HG03196 (cell line): ENCODE measurements around the gene ZSCAN10.

ENCODE experiments used
- ATAC-seq: cut with Tn5 transposase; IDR thresholded peaks from one replicate; pipeline ENCODE4 v1.9.1; 2021; ENCODE audit not compliant: unreplicated experiment

ZSCAN10 gene

GRCh38 chr16:3134338-3135125, 35.4 kb upstream of the ZSCAN10 start, which contains the start of gene ZNF213:
Gene ZNF213, plus strand, starts transcription at chr16:3135029. Its CDS starts 2,252 bp downstream, at chr16:3137281.
- ATAC-seq, result peak; percentile 88

DNA sequence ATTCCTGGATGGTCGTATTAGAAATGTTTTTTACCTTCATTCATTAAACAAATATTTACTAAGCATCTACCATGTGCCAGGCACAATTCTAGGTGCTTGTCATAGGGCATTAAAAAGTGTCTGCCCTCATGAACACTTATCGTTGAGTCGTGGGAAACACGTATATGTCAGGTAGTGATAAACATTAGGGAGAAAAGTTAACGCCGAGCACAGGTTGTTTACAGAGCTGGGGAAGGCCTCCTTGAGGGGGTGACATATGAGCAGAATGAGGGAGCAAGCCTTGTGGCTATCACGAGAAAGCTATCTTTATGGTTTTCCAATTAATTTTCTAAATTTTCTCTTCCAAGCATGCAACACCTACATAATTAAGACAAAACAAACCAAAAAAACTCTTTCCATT, 34.8 kb upstream of the ZSCAN10 start:
- no peak for ATAC-seq

DNA sequence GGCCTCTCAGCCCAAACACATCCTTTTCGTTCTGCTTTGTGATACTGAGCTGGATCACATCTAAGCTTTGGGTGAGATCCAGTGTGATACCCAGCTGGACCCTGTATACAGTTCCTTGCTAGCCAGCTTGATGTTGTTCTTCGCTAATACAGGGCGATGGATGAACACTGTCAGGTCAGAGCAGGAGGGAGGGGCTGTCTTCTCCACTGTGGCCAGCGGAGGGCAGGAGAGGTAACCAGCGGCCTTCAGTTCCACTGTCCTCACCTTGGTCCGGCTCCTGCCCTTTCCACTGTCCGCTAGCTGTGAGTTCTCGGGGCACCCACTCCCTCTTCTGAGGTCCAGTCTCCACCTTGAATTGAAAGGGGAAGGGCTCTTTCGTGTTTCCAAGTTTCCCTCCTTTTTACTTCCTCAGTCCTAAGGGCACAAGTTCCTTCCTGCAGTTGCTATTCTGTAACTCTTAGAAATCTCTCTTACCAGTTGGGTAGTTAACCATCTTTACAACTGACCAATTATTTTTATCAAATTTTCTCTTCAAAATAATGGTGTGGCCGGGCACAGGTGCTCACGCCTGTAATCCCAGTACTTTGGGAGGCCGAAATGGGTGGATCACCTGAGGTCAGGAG, 32.8 kb upstream of the ZSCAN10 start:
- ATAC-seq, result no peak

DNA sequence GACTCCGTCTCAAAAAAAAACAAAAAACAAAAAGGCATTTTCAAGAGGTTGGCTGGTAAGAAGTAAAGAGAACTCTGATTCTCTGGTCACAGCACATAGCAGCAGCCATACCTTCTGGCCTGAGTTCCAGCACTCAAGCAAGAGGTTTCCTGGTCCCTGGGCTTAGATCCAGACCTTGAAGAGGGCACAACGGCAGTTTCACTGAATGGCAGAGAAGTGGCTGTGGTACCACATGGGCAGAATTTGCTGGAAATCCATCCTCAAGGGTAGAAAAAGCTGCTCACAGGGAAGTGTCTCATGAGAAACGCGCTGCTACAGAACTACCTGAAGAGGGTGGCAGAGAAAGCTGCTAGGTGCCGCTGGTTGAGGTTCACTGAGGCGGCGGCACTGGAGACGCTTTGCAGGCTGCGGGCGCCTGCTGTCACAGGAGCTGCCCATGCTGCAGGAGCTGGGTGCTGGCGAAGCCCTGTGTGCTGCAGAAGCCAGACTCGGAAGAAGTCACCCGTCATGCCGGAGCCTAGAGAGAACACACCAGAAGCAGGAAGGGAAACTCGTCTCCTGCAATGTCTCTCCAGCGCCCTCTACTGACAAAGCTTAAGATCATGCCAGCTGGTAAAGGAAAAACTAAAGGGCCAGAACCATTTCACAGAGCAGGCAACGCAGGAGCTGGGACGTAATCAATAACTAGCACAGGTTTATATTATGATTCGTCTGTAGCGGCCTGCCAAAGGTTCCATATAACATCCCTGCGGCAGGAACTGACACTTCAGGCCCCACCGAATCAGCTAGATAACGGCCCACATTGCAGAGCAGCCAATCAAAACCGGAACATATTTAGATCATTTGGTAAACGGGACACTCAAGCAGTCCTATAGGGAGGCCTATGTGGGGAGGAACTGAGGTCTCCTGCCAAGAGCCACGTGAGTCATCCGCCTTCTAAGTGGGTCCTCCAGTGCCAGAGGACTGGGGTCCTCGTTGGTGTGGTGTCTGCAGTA, 30.3 kb upstream of the ZSCAN10 start:
- ATAC-seq, result no peak

DNA sequence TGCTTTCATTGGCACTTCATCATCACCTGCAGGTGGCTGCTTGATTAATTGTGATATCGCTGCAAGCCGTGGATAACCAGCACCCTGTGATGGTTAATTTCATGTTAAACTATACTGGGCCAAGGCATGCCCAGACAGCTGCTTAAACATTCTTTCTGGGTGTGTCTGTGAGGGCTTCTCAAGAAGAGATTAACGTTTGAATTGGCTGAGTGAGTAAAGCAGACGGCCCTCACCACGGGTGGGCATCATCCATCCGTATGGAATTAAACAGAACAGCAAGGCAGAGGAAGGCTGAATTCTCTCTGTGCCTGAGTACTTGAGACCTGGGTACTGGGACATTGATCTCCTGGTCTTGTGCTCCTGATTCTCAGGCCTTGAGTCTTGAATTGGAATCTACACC, 28.7 kb upstream of the ZSCAN10 start:
- no peak for ATAC-seq

DNA sequence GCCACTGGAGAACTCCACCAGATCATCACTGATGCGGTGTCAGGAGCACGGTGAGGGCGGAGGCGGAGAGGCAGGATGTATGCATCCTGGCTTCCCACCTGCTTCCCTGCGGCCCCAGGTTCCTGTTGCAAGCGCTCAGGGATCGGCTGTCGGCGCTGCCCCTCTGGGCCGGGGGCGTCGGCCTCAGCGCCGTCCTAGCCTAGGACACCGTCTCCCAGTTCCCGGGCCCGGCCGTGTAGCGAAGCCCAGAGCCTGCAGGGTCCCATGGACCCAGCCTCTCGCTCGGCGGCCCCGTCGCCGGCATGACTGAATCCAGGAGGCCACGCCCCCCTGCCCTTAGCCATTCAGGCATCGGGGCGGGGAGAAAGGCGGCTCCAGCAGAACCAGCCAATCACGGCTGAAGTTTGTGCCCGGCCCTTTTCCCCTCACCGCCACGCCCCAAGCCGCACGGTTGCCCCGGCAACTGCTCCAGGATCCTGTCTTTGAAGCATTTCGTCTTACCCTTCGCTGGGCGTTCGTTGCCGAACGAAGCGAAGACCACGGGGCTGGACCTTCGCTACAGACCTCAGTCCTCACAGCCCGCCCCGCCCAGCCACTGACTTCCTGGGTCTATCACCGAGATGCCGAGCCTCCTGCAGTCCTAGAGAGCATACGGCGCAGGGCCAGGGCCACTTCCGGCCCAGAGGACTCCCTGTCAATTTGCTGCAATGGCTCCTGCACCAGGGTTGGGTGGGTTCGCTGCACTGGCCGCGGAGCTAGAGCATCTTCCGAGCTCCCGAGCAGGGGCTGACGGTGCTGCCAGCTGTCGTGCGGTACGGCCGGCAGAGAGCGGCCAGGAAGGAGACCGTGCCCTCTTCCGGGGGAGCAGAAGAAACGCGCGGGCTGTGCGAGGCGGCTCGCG, 25.1 kb upstream of the ZSCAN10 start:
- peak; percentile 77 for ATAC-seq

DNA sequence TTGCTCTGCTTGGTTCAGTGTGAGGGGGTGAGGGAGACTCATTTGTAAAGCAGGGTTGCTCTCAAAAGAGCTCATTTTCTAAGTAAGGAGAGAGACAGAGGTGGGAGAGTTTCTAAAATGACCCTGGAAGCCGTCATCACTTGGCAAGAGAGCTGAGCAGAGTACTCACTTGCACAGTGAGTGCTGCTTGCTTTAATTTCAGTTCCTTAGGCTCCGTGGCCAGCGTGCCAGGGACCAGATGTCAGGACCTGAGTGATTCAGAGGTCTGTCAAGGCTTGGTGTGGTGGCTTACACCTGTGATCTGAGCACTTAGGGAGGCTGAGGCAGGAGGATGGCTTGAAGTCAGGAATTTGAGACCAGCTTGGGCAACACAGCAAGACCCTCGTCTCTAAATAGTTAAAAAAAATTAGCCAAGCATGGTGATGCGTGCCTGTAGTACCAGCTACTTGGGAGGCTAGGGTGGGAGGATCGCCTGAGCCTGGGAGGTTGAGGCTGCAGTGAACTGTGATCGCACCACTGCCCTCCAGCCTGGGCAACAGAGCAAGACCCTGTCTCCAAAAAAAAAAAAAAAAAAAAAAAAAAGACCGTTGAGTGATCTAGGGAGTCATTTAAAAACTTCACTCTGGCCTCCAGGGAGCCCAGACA, 24.0 kb upstream of the ZSCAN10 start:
- ATAC-seq, result no peak

DNA sequence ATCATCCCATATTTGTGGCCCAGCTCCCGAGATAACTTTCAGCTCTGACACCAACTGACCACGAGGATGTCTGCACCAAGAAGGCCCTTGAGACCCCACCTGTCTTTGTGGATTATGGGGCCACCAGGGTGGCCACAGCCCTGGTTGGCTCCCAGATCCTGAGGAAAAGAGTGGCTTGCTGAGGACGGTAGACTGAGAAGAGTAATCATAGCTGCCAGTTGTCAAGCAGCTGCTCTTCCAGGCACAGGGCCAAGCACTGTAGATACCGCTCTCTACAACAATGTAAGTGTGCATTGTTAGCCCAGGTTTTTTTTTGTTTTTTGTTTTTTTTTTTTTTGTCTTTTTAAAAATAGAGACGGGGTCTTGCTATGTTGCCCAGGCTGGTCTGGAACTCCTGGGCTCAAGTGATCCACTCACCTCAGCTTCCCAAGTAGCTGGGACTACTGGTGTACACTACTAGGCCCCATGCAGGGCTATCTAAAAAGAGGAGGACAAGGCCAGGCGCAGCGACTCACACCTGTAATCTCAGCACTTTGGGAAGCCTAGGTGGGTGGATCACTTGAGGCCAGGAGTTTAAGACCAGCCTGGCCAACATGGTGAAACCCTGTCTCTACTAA, 22.9 kb upstream of the ZSCAN10 start:
- no peak for ATAC-seq

DNA sequence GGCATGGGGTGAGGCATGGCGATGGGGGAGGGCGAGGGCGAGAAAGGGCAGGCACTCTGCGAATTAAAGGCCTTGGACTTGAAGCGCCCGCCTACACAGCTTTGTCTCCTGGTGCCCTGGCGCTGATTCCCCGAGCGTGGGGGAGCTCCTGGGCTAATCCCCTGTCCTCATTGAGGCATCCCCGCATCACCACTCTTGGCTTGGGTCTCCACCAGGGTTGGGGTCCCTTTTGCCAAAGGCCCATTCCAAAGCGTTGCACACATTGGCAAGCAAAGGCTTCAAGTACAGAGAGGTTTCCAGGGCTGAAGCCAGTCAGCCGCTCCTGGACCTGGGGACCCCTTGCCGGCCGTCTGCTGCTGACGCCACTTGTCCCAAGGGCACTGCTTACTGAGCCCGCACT, 21.3 kb upstream of the ZSCAN10 start:
- no peak for ATAC-seq

- ATAC-seq, result no peak
These were observed 20.8 kb upstream of the ZSCAN10 start for GRCh38 chr16:3119701-3120408.

DNA sequence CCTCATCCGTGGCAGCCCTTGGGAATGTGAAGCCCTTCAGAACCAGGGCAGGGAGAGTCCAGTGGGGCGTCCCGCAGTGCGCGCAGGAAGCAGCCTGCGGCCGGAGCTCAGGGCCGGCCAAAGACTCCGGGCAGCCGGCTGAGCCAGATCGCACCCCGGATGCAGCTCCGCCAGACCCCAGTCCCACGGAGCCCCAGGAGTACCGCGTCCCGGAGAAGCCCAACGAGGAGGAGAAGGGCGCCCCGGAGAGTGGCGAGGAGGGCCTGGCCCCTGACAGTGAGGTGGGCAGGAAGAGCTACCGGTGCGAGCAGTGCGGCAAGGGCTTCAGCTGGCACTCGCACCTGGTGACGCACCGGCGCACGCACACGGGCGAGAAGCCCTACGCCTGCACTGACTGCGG, 20.2 kb upstream of the ZSCAN10 start:
- ATAC-seq, result no peak

DNA sequence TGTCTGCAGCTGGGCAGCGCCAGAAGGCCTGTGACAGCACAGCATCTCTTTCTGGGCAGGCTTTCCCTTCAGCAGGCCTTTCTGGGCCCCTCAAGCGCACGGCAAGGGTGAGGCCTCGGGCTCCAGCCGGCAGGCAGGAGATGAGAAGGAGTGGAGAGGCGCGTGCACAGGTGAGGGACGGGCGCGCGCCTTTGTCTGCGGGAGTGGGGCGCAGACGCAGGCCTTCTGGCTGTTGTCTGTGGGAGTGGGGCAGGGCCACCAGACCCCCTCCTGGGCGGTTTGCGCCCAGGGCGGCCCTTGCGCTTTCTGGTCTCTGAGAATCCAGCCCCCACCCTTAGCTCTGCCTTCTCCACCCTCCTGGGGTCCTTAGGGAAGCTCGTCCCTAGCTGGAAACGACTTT, 19.8 kb upstream of the ZSCAN10 start:
- no peak for ATAC-seq

- ATAC-seq, result no peak
These were observed 19.2 kb upstream of the ZSCAN10 start for GRCh38 chr16:3118204-3118790.

DNA sequence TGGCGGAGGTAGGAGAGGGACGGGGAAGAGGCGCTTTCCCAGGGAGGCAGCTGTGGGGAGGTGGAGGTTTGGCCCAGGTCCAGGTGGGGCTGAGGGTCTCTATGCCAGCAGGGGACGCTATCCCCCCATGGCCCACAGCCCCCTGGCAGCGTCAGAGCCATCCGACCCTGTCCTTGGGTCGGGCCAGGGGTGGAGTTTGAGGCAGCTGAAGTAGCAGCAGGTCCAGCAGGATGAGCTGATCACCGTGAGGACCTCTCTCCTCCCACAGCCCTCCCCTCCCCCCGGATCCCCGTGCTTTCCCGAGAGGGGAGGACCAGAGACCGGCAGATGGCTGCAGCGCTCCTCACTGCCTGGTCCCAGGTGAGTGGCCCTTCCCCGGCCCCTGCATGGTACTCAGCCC, 16.5 kb upstream of the ZSCAN10 start:
- ATAC-seq, result no peak

DNA sequence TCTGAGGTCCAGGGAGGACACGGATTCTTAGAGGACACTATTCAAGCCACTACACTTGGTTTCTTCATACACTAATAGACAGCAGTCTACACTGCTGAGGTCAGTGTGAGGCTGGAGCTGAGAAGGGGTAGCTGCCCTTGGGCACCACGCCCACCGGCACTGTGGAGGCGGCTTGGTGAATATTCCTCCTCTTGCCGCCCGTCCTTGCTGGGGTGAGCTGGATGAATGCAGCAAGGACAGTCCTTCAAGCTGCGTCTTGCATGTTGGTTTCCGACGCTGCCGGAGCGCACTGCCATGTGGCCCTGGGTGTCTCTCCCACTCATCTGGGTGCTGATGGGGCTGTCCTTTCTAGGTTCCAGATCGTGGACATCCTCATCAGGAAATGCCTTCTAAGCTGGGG, 15.9 kb upstream of the ZSCAN10 start:
- ATAC-seq, result no peak

DNA sequence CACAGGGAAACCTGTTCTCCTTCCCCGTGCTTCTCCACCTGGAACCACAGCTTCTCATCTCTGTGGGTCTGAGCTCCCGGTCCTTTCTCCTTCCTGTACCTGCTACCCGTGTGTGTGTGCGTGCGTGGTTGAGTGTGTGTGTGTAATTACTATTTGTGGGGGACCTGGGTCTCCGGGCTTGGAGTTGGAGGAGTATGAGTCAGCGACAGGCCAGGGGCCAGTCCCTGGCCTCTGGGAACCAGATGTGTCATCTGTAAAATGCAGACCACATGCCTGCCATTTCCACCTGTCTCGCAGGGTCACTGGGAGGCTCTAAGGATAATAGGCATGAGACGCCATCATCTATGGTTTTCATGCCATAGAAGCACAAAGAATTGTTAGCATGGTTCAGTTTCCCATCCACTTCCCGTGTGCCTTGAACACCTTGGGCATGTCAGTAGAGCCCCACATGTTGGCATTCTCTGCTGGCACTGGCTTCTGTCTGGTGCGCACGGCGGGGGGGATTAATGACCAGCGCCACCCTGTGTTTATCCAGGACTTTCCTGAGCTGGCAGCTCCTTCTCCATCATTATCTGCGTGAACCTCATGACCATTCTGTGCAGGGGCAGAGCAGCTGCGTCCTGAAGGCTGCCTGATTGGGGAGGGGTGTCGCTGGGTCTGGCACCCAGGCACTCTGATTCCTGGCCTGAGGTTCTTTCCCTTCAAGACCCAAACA, 14.8 kb upstream of the ZSCAN10 start:
- no peak for ATAC-seq

DNA sequence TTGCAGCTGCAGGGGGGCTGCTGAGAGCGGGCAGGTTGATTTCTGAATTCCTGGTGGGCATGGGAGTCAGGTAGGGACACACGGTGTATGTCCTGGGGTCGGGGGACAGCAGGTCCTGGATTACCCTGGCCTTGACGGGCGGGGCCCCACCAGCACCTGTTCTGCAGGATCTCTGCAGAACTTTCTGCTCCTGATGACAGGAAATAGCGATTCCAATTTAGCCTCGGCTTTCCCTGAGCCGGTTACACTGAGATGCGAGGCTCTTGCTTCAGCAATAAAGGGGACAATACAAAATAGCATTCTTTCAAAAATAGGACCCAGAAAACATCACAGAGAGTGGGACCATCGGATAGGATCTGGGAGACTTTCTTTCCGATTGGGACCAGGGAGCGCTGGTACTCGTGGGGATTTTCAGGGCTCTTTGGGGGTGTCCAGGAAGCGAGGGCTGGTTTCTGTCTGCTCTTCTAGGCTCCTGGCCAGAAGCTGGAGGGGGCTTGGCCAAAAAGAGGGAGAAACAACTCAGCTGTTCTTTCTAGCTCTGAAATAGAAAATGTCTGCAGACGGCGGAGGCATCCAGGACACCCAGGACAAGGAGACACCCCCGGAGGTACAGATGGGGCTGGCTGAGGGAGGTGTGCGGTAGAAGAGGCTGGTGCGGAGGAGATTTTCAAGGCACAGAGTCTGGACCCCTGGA, 13.9 kb upstream of the ZSCAN10 start:
- ATAC-seq, result no peak
